Measurements from ENCODE around the gene SCN1B.

SCN1B gene

GRCh38 chr19:35073516-35073915 is 43.2 kb downstream of the SCN1B start:
- no peak overlapping the region for H3K27ac ChIP-seq (ENCODE audit: low read length)
- H3K36me3 ChIP-seq (ENCODE audit: control insufficient read depth in 1 of 2, insufficient read depth in 2 of 2, low read length in 2 of 2) = no peaks in the 10 kb centered on the region
- no peaks in the 10 kb centered on the region for H3K4me1 ChIP-seq (ENCODE audit: control insufficient read depth in 1 of 2, insufficient read depth in 2 of 2, low read length in 2 of 2)
- H3K27me3 ChIP-seq (ENCODE audit: low read depth, low read length) = no peaks in the 10 kb centered on the region
- peaks cover 4 to 8% of the 10 kb centered on the region in 2 donors for H3K9me3 ChIP-seq (ENCODE audit: control insufficient read depth in 1 of 2, low read length in 2 of 2)
- no peak overlapping the region for H3K4me3 ChIP-seq (ENCODE audit: low read depth in 1 of 2, low read length in 2 of 2)

GRCh38 chr19:35073941-35074340 is 43.7 kb downstream of the SCN1B start:
- H3K9me3 ChIP-seq (ENCODE audit: control insufficient read depth in 1 of 2, low read length in 2 of 2) = peaks cover 4 to 8% of the 10 kb centered on the region in 2 donors
- no peaks in the 10 kb centered on the region for H3K27me3 ChIP-seq (ENCODE audit: low read depth, low read length)
- no peaks in the 10 kb centered on the region for H3K4me1 ChIP-seq (ENCODE audit: control insufficient read depth in 1 of 2, insufficient read depth in 2 of 2, low read length in 2 of 2)
- no peaks in the 10 kb centered on the region for H3K36me3 ChIP-seq (ENCODE audit: control insufficient read depth in 1 of 2, insufficient read depth in 2 of 2, low read length in 2 of 2)
- no peak overlapping the region for H3K27ac ChIP-seq (ENCODE audit: low read length)
- H3K4me3 ChIP-seq (ENCODE audit: low read depth in 1 of 2, low read length in 2 of 2) = no peak overlapping the region

- Histone ChIP-seq H3K9me3 (ENCODE audit: control insufficient read depth in 1 of 2, low read length in 2 of 2) (peaks cover 4 to 8% of the 10 kb centered on the region in 2 donors), H3K27ac (ENCODE audit: low read length) (no peak overlapping the region), H3K27me3 (ENCODE audit: low read depth, low read length) (no peaks in the 10 kb centered on the region), H3K4me1 (ENCODE audit: control insufficient read depth in 1 of 2, insufficient read depth in 2 of 2, low read length in 2 of 2) (no peaks in the 10 kb centered on the region), H3K4me3 (ENCODE audit: low read depth in 1 of 2, low read length in 2 of 2) (no peak overlapping the region), H3K36me3 (ENCODE audit: control insufficient read depth in 1 of 2, insufficient read depth in 2 of 2, low read length in 2 of 2) (no peaks in the 10 kb centered on the region)
Measured at GRCh38 chr19:35074426-35075201, 44.3 kb downstream of the SCN1B start.

GRCh38 chr19:35075202-35076025 is 45.1 kb downstream of the SCN1B start:
- no peak overlapping the region for H3K4me3 ChIP-seq (ENCODE audit: low read depth in 1 of 2, low read length in 2 of 2)
- peaks cover 4% of the 10 kb centered on the region in 2 donors for H3K9me3 ChIP-seq (ENCODE audit: control insufficient read depth in 1 of 2, low read length in 2 of 2)
- no peaks in the 10 kb centered on the region for H3K27me3 ChIP-seq (ENCODE audit: low read depth, low read length)
- no peaks in the 10 kb centered on the region for H3K36me3 ChIP-seq (ENCODE audit: control insufficient read depth in 1 of 2, insufficient read depth in 2 of 2, low read length in 2 of 2)
- no peak overlapping the region for H3K27ac ChIP-seq (ENCODE audit: low read length)
- no peaks in the 10 kb centered on the region for H3K4me1 ChIP-seq (ENCODE audit: control insufficient read depth in 1 of 2, insufficient read depth in 2 of 2, low read length in 2 of 2)

- no peaks in the 10 kb centered on the region for H3K4me1 ChIP-seq (ENCODE audit: control insufficient read depth in 1 of 2, insufficient read depth in 2 of 2, low read length in 2 of 2)
- no peaks in the 10 kb centered on the region for H3K9me3 ChIP-seq (ENCODE audit: control insufficient read depth in 1 of 2, low read length in 2 of 2)
- H3K27ac ChIP-seq (ENCODE audit: low read length) = no peak overlapping the region
- H3K27me3 ChIP-seq (ENCODE audit: low read depth, low read length) = no peaks in the 10 kb centered on the region
- H3K36me3 ChIP-seq (ENCODE audit: control insufficient read depth in 1 of 2, insufficient read depth in 2 of 2, low read length in 2 of 2) = no peaks in the 10 kb centered on the region
- no peak overlapping the region for H3K4me3 ChIP-seq (ENCODE audit: low read depth in 1 of 2, low read length in 2 of 2)
Measured at GRCh38 chr19:35076026-35076370, 45.7 kb downstream of the SCN1B start.

- no peak overlapping the region for H3K27ac ChIP-seq (ENCODE audit: low read length)
- no peaks in the 10 kb centered on the region for H3K4me1 ChIP-seq (ENCODE audit: control insufficient read depth in 1 of 2, insufficient read depth in 2 of 2, low read length in 2 of 2)
- no peak overlapping the region for H3K4me3 ChIP-seq (ENCODE audit: low read depth in 1 of 2, low read length in 2 of 2)
- no peaks in the 10 kb centered on the region for H3K9me3 ChIP-seq (ENCODE audit: control insufficient read depth in 1 of 2, low read length in 2 of 2)
- H3K27me3 ChIP-seq (ENCODE audit: low read depth, low read length) = no peaks in the 10 kb centered on the region
- H3K36me3 ChIP-seq (ENCODE audit: control insufficient read depth in 1 of 2, insufficient read depth in 2 of 2, low read length in 2 of 2) = no peaks in the 10 kb centered on the region
Measured at GRCh38 chr19:35076657-35077056, 46.4 kb downstream of the SCN1B start.

GRCh38 chr19:35077411-35078223 is 47.3 kb downstream of the SCN1B start:
- no peaks in the 10 kb centered on the region for H3K9me3 ChIP-seq (ENCODE audit: control insufficient read depth in 1 of 2, low read length in 2 of 2)
- no peaks in the 10 kb centered on the region for H3K36me3 ChIP-seq (ENCODE audit: control insufficient read depth in 1 of 2, insufficient read depth in 2 of 2, low read length in 2 of 2)

GRCh38 chr19:35079826-35080225 is 49.6 kb downstream of the SCN1B start:
- no peak overlapping the region for H3K27ac ChIP-seq (ENCODE audit: low read length)
- H3K27me3 ChIP-seq (ENCODE audit: low read depth, low read length) = no peaks in the 10 kb centered on the region
- no peaks in the 10 kb centered on the region for H3K4me1 ChIP-seq (ENCODE audit: control insufficient read depth in 1 of 2, insufficient read depth in 2 of 2, low read length in 2 of 2)
- no peaks in the 10 kb centered on the region for H3K36me3 ChIP-seq (ENCODE audit: control insufficient read depth in 1 of 2, insufficient read depth in 2 of 2, low read length in 2 of 2)
- H3K4me3 ChIP-seq (ENCODE audit: low read depth in 1 of 2, low read length in 2 of 2) = no peak overlapping the region
- no peaks in the 10 kb centered on the region for H3K9me3 ChIP-seq (ENCODE audit: control insufficient read depth in 1 of 2, low read length in 2 of 2)

More at GRCh38 chr19:35077411-35078223, 47.3 kb downstream of the SCN1B start:
- Histone ChIP-seq H3K27ac (ENCODE audit: low read length) (no peak overlapping the region), H3K4me1 (ENCODE audit: control insufficient read depth in 1 of 2, insufficient read depth in 2 of 2, low read length in 2 of 2) (no peaks in the 10 kb centered on the region), H3K4me3 (ENCODE audit: low read depth in 1 of 2, low read length in 2 of 2) (no peak overlapping the region), H3K27me3 (ENCODE audit: low read depth, low read length) (no peaks in the 10 kb centered on the region)

GRCh38 chr19:35080613-35081170 is 50.4 kb downstream of the SCN1B start:
- Histone ChIP-seq H3K27ac (ENCODE audit: low read length) (no peak overlapping the region), H3K36me3 (ENCODE audit: control insufficient read depth in 1 of 2, insufficient read depth in 2 of 2, low read length in 2 of 2) (no peaks in the 10 kb centered on the region), H3K9me3 (ENCODE audit: control insufficient read depth in 1 of 2, low read length in 2 of 2) (no peaks in the 10 kb centered on the region), H3K4me1 (ENCODE audit: control insufficient read depth in 1 of 2, insufficient read depth in 2 of 2, low read length in 2 of 2) (no peaks in the 10 kb centered on the region), H3K27me3 (ENCODE audit: low read depth, low read length) (no peaks in the 10 kb centered on the region), H3K4me3 (ENCODE audit: low read depth in 1 of 2, low read length in 2 of 2) (no peak overlapping the region)

GRCh38 chr19:35081201-35081600 is 50.9 kb downstream of the SCN1B start:
- H3K27ac ChIP-seq (ENCODE audit: low read length) = no peak overlapping the region
- no peaks in the 10 kb centered on the region for H3K36me3 ChIP-seq (ENCODE audit: control insufficient read depth in 1 of 2, insufficient read depth in 2 of 2, low read length in 2 of 2)
- no peaks in the 10 kb centered on the region for H3K9me3 ChIP-seq (ENCODE audit: control insufficient read depth in 1 of 2, low read length in 2 of 2)
- H3K4me1 ChIP-seq (ENCODE audit: control insufficient read depth in 1 of 2, insufficient read depth in 2 of 2, low read length in 2 of 2) = no peaks in the 10 kb centered on the region
- no peaks in the 10 kb centered on the region for H3K27me3 ChIP-seq (ENCODE audit: low read depth, low read length)
- H3K4me3 ChIP-seq (ENCODE audit: low read depth in 1 of 2, low read length in 2 of 2) = no peak overlapping the region

Measured in muscle layer of duodenum (tissue), 2 donors.